NCI-H2196 (cell line): Measurements from ENCODE around the gene SYCE1L.
"Not testable (repeated sequence)": the region's sequence is repeated elsewhere in the genome, so short reads cannot be mapped to it uniquely, and the experiment has no call there.

ENCODE experiments used
- DNase-seq: peaks from one replicate; lab custom pipeline; 2025; ENCODE audit not compliant: unreplicated experiment; lab: John Stamatoyannopoulos, UW

Gene SYCE1L

DNA sequence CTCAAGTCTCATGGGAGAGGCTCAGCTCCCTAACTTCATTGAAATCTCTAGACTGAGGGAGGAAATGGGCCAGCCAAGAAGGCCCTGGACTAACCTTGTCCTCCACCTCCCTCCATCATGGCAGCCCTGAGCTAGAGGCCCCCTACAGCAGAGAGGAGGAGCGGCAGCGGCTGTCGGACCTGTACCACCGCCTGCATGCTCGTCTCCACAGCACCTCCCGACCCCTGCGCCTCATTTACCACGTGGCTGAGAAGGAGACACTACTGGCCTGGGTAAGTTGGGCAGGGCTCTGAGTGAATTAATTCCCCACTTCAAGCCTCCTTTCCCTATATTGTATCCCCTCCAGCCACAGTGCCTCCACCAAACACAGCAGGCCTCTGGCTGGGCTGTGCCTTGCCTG is 3.8 kb upstream of the SYCE1L start:
- no peak for DNase-seq

DNA sequence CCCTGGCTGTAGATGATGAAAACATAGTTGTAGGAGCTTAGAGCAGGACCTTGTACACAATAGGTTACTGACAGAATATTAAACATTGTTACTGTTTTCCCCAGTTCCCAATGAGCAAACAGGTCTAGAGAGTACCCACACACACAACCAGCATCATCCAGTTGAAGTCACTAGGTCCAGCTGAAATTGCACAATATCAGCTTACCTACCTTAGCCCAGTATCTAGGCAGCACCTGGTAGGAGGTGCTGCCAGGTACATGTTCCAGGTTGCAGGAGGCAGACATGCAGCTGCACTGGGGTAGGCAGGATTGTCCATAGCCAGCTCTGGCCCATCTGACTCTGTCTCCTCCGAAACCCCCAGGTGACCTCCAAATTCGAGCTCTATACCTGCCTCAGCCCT is 1.5 kb upstream of the SYCE1L start:
- no peak for DNase-seq

- DNase-seq, result no peak
Observed at GRCh38 chr16:77206533-77206932, 7.3 kb downstream of the SYCE1L start.

DNA sequence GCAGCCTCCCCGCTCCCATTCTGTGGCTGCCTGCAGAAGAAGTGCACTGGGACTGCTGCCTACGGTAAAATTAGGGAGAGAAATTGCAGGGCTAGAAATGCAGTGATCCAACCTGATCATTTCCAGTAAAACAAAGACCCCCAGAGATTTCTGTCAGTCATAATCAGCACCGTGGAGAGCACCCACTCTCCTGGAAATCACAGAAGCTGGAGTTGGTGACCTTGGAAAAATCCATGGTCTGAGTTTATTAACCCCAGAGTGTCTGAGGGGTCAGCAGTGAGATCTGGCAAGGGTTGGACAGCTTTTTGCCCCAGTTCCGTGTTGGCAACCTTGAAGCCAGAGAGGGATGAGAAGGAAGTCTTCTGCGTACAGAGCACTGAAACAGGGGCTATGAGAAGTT is 7.8 kb downstream of the SYCE1L start:
- DNase-seq, result no peak

GRCh38 chr16:77208382-77208781 is 9.2 kb downstream of the SYCE1L start:
- DNase-seq, result no peak

DNA sequence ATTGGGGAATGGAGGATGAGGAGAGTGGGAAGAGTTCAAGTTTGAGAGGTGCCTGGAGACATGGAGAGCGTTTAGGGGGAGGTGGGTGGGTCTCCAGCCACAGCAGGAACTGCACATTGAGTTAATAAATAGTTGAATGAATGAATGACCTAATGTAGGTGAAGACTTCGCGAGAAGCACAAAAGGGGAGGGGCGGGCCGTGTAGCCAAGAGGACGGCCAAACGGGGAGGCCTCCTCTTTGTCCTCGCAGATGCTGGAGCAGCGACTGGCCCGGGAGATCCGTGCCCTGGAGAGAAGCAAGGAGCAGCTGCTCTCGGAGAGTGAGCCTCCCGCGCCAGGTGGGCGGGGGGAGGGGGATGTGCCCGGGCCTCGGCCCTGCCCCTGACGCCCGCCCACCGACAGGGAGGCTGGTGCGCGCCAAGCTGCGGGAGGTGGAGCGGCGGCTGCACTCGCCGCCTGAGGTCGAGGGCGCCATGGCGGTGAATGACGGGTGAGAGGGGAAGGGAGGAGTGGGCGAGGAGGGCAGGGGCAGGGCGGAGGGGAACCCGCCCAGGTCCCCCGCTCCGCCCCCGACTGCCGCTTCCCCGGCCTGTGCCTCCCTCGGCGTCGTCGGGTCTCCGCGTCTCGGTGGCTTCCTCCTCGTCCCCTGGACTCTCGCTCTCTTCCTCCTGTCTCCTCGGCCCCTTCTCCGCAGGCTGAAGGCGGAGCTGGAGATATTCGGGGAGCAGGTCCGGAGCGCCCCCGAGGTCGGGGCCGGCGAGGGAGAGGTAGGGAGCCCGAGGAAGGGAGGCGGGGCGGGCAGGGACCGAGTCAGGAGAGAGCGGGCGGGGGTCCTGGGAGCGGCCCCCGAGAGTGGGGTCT is 12.9 kb downstream of the SYCE1L start:
- peak; percentile 83 for DNase-seq

DNA sequence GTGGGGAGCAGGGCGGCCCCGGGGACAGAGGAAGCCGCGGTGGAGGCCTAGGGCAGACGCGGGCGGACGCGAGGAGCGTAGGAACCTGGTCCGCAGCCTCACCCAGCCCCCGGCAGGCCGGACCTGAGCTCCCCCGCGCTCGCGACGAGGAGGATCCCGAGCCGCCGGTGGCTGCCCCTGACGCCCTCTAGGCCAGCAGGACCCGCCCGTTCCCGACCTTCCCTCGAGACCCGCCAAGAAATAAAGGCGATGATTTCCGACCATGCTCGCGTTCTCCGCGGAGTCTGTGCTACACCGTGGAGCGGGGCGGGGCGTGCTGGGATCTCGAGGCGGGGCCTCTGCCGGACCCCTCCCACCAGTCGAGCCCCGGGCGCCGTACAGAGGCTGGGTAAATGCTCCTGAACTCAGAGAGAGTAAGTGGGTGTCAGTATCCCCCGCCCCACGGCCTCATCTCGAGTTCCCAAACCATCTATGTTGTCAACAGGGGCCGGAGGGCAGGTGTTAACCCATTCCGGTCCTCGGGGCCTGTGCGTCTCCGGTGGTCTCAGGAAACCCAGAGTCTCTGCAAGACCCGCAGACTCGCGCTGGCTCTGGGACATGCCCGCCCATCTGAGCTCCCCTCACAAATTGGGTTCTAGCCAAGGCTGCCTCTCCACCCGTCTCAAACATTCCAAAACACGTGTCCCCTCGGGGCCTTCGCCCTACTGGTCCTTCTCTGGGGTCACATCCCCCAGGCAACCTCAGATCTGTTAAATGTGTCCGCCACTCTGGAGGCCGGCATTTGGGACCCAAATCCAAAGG is 13.7 kb downstream of the SYCE1L start:
- peak; percentile 35 for DNase-seq

DNA sequence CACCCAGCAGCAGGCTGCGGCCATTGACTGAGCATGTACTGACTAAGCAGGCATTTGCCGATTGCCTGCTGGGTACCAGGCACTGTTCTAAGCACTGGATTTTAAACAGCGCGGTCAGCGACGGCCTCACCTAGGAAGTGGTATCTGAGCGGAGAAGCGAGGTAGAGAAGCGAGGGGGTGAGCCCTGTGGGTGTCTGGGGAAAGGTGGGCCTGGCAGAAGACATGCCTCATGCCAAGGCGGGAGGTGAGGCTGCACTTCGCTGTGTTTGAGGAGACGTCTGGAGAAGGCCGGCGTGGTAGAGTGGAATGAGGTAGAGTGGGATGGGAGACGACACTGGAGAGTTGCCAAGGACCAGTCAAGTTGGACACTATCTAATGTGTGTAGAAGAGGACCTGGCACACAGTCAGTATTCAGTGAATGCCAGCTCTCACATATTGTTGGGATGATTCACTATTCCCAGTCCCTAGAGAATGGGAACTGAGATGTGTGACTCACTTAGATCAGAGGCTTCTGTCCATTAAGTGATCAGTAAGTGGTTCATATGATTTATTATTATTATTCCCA is 14.4 kb downstream of the SYCE1L start:
- peak; percentile 18 for DNase-seq

DNA sequence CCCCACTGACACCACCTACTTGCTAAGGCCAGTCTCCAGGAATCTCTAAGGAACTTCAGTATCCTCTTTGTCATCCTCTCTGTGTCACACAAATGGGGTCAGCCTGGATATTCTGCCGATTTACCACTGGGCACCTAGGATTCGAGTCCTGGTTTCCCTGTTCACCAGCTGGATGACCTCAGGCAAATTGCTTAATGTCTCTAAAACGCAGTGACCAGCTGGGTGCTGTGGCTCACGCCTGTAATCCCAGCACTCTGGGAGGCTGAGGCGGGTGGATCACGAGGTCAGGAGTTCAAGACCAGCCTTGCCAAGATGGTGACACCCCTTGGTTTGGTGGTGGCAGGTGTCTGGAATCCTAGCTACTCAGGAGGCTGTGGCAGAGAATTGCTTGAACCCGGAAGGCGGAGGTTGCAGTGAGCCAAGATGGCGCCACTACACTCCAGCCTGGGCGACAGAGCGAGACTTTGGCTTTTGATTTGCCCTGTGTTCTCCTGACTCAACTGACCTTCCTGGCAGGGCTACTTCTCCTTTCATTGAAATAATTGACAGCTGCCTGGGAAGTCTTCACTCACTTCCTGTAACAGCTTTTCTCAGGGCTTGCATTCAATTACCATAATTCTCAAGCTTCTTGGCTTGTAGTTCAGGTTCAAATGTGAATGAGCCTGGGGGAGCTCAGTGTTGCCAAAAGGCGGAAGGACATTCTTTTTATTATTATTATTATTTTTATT is 15.4 kb downstream of the SYCE1L start:
- DNase-seq, result no peak

DNA sequence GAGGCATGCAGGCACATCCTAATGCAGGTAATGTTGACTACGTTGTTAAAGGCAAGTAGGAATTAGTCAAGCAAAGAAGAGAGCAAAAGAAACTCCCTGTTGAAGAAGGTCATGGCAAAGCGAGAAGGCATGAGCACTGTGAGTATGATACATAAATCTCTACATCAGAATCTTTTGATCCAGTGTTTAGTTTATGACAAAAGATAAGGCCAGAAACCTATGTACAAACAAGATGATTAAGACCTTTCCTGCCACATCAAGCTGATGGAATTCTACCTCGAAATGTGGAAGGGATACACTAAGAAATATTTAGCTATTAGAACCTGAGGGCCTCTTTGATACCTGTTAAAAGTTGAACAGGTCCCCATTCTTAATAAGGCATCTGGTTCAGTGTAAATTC is 20.2 kb downstream of the SYCE1L start:
- no peak for DNase-seq

DNA sequence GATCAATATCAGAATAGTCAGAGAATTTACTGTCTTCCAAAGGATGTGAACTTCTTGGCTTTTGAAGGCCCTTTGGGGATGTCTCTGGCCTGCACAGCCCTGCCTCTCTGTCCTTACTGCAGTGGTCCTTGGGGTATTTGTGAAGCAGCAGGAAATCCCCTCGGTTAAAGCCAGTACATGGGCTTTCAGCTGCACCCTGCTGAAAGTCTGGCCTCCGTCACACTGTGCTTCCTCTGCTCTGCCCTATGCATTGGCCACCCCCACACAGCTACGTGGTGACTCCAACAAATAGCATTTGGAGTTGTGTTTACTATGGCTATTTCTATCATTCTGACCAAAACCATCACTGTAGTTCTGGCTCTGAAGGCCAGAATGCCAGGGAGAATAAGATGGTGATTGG is 21.2 kb downstream of the SYCE1L start:
- no peak for DNase-seq

DNA sequence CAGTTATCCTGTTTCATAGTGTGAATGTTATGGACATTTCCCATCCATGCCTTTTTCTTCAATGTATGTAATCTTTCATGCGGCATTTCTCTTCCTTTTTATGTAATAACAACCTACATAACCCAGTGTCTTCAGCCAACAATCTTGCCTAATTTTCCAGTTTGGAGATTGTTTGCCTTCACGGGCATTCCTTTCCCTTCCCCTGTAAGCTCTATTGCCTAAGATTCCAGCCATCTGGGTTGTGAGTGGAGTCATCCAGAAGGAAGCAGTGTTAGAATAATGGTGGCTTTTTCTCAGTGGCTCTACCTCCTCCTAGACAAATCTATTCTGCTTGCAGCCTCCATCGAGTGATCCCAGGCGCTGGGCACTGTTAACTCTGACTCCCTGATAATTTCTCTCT is 22.3 kb downstream of the SYCE1L start:
- DNase-seq, result no peak

- peak; percentile 5 for DNase-seq
Observed at GRCh38 chr16:77223184-77223583, 24.0 kb downstream of the SYCE1L start.

DNA sequence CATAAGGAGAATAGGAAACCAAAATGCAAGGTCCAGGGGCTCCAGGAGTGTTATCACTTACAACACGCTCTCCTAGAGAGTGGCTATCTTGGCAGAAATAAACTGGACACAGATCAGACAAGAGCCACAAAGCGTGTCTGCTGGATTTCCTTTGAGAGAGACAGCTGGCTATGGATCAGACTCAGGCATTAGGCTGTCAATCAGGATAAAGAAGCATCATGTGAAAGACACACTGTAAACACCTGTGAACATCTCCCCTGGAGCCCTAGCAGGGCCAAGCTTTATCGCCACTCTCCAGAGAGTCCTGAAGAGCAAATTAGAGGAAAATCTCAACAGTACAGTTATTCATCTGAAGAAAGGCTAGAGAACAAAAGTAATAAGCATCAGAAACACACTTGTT is 26.0 kb downstream of the SYCE1L start:
- no peak for DNase-seq

DNA sequence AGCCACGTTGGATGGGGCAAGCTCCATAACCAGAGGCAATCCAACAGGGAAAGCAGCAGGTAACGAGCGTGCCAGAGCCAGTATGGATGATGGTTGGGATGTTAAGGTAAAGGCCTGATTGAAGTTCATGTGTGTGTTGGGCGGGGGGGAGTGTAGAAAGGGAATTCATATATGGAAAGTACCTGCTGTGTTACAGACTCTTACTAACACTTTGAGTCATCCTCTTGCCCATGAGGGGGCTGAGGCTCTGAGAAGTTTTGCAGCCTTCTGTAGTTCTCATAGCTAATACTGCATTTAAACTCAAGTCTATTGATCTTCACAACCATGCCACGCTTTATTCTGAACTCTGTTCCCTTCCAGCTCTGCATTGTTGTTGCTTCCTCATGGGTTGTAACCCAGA is 28.5 kb downstream of the SYCE1L start:
- no peak for DNase-seq

DNA sequence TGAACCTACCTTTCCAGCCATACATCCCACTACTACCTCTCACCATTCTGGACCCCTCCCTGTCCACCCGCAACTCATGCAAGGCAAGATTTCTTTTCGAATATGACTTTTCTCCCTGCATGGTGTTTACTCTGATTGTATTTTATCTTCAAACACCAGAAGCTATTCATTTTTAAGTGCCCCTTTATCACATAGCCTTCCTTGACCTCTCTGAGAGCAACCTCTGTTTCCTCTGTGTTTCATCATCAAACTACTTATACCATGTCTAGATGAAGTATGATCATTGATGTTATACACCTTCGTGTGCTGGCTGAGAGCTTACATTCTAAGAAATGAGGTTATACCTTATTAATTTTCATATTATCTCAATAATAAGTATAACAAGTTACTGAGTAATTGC is 31.8 kb downstream of the SYCE1L start:
- no peak for DNase-seq

DNA sequence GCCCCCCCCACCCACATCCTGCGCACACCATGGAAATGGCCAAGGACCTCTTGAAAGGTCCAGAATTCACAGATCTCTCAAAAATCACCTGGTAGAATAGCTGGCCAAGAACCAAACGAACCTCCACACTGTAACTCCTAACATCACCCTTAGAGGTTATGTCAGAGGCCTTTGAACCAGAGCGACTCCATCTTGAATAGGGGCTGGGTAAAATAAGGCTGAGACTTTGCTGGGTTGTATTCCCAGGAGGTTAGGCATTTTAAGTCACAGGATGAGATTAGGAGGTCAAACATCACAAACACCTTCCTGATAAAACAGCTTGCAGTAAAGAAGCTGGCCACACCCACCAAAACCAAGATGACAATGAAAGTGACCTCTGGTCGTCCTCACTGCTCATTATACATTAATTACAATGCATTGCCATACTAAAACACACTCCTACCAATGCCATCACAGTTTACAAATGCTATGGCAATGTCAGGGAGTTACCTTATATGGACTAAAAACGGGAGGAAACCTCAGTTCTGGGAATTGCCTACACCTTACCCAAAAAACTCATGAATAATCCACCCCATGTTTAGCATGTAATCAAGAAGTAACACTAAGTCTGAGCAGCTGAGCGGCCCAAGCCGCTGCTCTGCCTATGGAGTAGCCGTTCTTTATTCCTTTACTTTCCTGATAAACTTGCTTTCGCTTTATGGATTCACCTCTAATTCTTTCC is 34.8 kb downstream of the SYCE1L start:
- no peak for DNase-seq

DNA sequence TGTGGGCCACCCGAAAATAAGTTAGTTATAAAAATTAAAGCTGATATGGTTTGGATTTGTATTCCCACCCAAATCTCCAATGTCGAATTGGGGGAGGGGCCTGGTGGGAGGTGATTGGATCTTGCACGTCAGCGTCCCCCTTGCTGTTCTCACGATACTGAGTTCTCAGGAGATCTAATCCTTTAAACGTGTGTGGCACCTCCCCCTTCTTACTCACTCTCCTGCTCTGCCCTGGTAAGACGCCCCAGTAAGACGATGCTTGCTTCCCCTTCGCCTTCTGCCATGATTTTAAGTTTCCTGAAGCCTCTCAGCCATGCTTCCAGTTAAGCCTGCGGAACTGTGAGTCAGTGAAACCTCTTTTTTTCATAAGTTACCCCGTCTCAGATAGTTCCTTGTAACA is 35.4 kb downstream of the SYCE1L start:
- no peak for DNase-seq

DNA sequence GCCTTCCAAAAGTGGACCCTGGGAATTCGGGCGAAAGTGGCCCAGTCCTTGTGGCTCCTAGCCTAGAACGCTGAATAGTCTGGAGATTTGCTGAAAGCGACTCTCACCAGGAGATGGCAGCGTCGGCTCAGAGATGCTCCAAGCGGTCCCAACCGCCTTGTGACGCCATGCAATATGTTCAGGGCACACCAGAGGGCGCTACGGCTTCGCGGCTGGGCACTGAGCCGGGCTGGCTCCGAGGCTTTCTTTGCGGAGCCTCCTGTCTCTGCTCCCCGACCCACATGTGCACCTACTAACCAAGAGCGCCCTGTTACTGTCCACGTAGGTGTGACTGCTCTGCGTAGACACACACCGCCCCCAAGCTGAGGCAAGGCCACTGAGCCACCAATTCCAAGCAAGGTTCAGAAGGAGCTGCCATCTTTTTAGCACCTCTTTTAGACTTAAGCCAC is 36.9 kb downstream of the SYCE1L start:
- DNase-seq, result peak; percentile 75

- DNase-seq, result no peak
Observed at GRCh38 chr16:77238593-77238992, 39.4 kb downstream of the SYCE1L start.

- DNase-seq, result not testable (repeated sequence)
Observed at GRCh38 chr16:77242471-77242870, 43.3 kb downstream of the SYCE1L start.
